Right atrium auricular region (tissue), 2 donors: Measurements from ENCODE around the gene ERCC4. TPM values are rescaled to one million over a fixed set of nuclear protein-coding genes. Genes with fewer than 3 reads are reported as not detected.

ENCODE experiments used
- DNase-seq: peaks from one replicate; pipeline ENCODE4 v3.0.0-alpha.2; 2019; ENCODE audit warnings: low spot score
- H3K27ac ChIP-seq, 2 donors: fragments of 200-600 bp; sonication (generic); 1 replicate in 1 of 2; 2 replicates in 1 of 2; pipeline ENCODE4 v1.5.1; 2016 to 2019
- H3K27me3 ChIP-seq, 2 donors: fragments of 200-600 bp; sonication (generic); one replicate each; pipeline versions ENCODE4 v1.5.1 to v1.6.0; 2017 to 2019
- H3K36me3 ChIP-seq: fragments of 200-600 bp; sonication (generic); one replicate; pipeline ENCODE4 v1.5.1; 2016
- H3K4me1 ChIP-seq, 2 donors: fragments of 200-600 bp; sonication (generic); one replicate each; pipeline versions ENCODE4 v1.5.1 to v1.6.0; 2017 to 2019
- H3K4me3 ChIP-seq, 2 donors: fragments of 200-600 bp; sonication (generic); 1 replicate in 1 of 2; 2 replicates in 1 of 2; pipeline ENCODE4 v1.5.1; 2017 to 2019; ENCODE audit warnings: mild to moderate bottlenecking in 1 of 2, moderate library complexity in 1 of 2
- H3K9me3 ChIP-seq, 2 donors: fragments of 200-600 bp; sonication (generic); one replicate each; pipeline ENCODE4 v1.5.1; 2019
- CTCF ChIP-seq, 2 donors: fragments of 200-600 bp; sonication (generic); IDR thresholded peaks; one replicate each; pipeline ENCODE4 v1.5.1; 2019; ENCODE audit warnings: antibody characterized with exemption in 2 of 2
- total RNA-seq, 2 donors: library from RNA; depleted of rRNA; stranded (reverse); fragments of >200 nt; gene quantifications; one replicate each; pipeline ENCODE4 v1.1.0, GENCODE V29; 2016

The ERCC4 gene
- total RNA-seq, 2 donors from 2014 or later = 7.5 to 9.4 TPM

GRCh38 chr16:13970708-13971422 is 50.9 kb downstream of the ERCC4 start:
- no peak for DNase-seq
- Histone ChIP-seq H3K4me1 (no peaks in the 10 kb centered on the region), H3K4me3 (no peak overlapping the region), H3K27me3 (no peaks in the 10 kb centered on the region), H3K27ac (no peak overlapping the region), H3K9me3 (peaks cover 0 to 13% of the 10 kb centered on the region in 2 donors), H3K36me3 (no peaks in the 10 kb centered on the region)
- TF ChIP-seq CTCF (IDR thresholded peaks at IDR 0.05) = no peak

GRCh38 chr16:13973321-13974023 is 53.5 kb downstream of the ERCC4 start:
- no peak overlapping the region for H3K4me3 ChIP-seq
- no peak overlapping the region for H3K27ac ChIP-seq
- H3K4me1 ChIP-seq = no peaks in the 10 kb centered on the region
- no peak for TF ChIP-seq CTCF (IDR thresholded peaks at IDR 0.05)
- H3K27me3 ChIP-seq = no peaks in the 10 kb centered on the region
- peaks cover 0 to 6% of the 10 kb centered on the region in 2 donors for H3K9me3 ChIP-seq
- no peaks in the 10 kb centered on the region for H3K36me3 ChIP-seq
- no peak for DNase-seq

- Histone ChIP-seq H3K4me1 (no peaks in the 10 kb centered on the region), H3K36me3 (no peaks in the 10 kb centered on the region), H3K4me3 (no peak overlapping the region), H3K27me3 (no peaks in the 10 kb centered on the region), H3K27ac (no peak overlapping the region), H3K9me3 (peaks cover 0 to 14% of the 10 kb centered on the region in 2 donors)
- TF ChIP-seq CTCF (IDR thresholded peaks at IDR 0.05) = no peak
- DNase-seq = no peak
Measured at GRCh38 chr16:13977177-13977576, 57.2 kb downstream of the ERCC4 start.

GRCh38 chr16:13982451-13982850 is 62.5 kb downstream of the ERCC4 start:
- Histone ChIP-seq H3K27me3 (no peaks in the 10 kb centered on the region), H3K9me3 (peaks cover 0 to 14% of the 10 kb centered on the region in 2 donors), H3K27ac (no peak overlapping the region), H3K4me1 (no peaks in the 10 kb centered on the region), H3K36me3 (no peaks in the 10 kb centered on the region), H3K4me3 (no peak overlapping the region)
- no peak for DNase-seq
- TF ChIP-seq CTCF (IDR thresholded peaks at IDR 0.05) = no peak

GRCh38 chr16:13983625-13984024 is 63.7 kb downstream of the ERCC4 start:
- no peaks in the 10 kb centered on the region for H3K4me1 ChIP-seq
- H3K4me3 ChIP-seq = no peak overlapping the region
- H3K27me3 ChIP-seq = no peaks in the 10 kb centered on the region
- peaks cover 0 to 14% of the 10 kb centered on the region in 2 donors for H3K9me3 ChIP-seq
- H3K27ac ChIP-seq = no peak overlapping the region
- no peak for DNase-seq
- TF ChIP-seq CTCF (IDR thresholded peaks at IDR 0.05) = no peak
- no peaks in the 10 kb centered on the region for H3K36me3 ChIP-seq
